ENCODE results near the gene POU2F3.

GRCh38 chr11:120228794-120229384 lies 11.1 kb upstream of the POU2F3 start:
- TF ChIP-seq CREB1 (IDR thresholded peaks at IDR 0.05) (no peak), POLR2A (IDR thresholded peaks at IDR 0.05; ENCODE audit: control extremely low read depth in 1 of 2, low read depth in 2 of 2, low read length in 2 of 2) (no peak), CTCF (IDR thresholded peaks at IDR 0.05; ENCODE audit: control extremely low read depth in 1 of 3, insufficient read depth in 1 of 3, low read depth in 1 of 3, low read length in 3 of 3) (peak; percentile 45 to 64 (median 63); a peak in 3 of 4 replicates), POLR2AphosphoS5 (IDR thresholded peaks at IDR 0.05; ENCODE audit: low read depth, low read length) (no peak), MAFK (IDR thresholded peaks at IDR 0.05; ENCODE audit: low read depth, low read length) (no peak), KDM4A (IDR thresholded peaks at IDR 0.05; ENCODE audit: low read depth, low read length, severe bottlenecking) (no peak), CBX8 (IDR thresholded peaks at IDR 0.05; ENCODE audit: borderline replicate concordance, low read depth, low read length) (no peak)
